HG02571 (cell line): ENCODE measurements around the gene DTX3.
A peak's percentile ranks its signal among the peaks of the same experiment; 100 is the strongest.
"Not testable (repeated sequence)": the region's sequence is repeated elsewhere in the genome, so short reads cannot be mapped to it uniquely, and the experiment has no call there.

Source experiments
- ATAC-seq: cut with Tn5 transposase; IDR thresholded peaks from one replicate; pipeline ENCODE4 v1.9.1; 2021; ENCODE audit warnings: mild to moderate bottlenecking, moderate library complexity; ENCODE audit not compliant: unreplicated experiment

DTX3 gene

DNA sequence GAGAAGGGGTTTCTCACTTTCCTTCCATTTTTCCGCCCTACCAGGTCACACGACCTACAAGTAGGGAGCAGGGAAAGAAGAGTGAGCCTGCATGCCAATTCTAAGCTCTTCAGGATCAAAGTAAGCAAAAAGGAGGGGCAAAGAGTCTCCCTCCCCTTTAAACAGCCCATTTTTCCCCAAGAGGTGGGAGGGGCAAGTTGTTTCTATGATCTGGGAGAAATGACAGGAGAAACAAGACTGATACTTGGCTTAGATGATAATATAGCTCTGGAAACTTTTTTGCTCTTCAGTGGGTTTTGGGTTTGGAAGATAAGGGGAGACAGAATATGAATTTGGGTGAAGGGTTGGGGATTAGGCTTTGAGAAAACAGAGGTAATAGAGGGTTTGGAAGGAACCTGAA, 1.8 kb downstream of the DTX3 start:
- ATAC-seq, result no peak

- ATAC-seq, result no peak
Observed at GRCh38 chr12:57606821-57607220, 2.2 kb downstream of the DTX3 start.

- ATAC-seq, result no peak
Observed at GRCh38 chr12:57607958-57608663, 3.5 kb downstream of the DTX3 start.

DNA sequence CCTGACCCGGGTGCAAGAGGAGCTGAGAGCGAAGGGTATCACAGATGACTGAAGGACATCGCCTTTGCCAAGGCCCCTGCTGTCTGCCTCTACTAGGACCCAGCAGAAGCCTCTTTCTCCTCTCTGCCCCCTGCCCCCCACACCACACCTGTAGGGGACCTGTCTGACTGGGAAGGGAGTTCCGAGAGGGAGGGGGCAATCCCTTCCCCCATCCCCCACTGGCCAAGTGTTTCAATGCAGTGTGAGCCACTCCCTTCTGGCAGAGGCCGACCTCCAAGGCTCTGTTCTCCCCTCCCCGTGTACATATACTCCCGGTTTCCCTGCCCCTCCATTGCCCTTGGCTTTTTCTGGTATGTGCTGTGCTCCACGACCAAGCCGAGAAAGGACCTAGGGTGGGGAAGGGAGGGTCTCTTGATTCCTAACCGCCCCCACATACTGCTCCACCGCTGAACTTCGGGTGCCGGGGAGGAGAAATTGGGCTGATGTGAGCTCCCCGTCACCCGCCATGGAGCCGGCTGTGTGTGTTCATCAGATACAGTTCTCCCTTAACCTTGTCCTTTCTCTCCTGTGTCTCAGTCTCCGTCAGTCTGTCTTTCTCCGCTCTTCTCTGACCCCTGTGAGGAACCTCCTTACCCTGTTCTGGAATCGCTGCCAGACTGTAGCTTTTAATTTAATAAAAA, 4.6 kb downstream of the DTX3 start:
- ATAC-seq, result no peak

DNA sequence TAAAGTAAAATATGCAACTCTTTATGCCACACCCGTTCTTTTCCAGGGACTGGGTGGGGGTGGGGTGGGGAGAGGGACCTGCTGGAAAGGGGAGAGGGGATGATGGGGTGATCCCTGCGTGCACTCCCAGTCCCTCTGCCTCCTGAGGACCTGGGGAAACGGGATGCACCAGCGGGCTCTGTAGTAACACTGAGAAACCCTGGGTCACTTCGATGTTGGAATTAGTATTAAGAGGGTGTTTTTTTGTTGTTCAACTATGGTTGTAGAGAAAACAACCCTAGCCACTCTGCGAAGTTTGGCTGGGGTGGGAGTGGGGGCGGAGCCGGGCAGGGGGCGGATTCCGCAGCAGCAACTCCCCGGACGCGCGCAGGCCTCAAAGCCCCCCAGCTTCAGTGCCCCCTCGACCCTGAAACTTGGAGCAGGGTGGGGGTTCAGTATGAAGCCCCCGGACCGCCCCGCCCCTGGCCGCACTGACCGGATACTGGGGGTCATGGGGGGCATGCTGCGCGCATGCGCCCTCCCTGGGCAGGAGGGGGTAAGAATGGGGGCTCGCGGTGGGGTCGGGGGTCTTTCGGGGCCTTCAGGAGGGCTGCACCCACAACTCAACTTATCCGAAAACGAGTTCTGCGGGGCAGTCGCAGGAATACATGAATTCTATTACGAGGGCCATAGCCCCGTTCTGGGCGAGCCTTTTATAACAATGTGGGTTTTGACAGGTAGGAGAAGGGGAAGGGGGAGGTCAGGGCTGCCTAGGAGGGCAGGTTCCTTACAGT, 5.3 kb downstream of the DTX3 start:
- no peak for ATAC-seq

- no peak for ATAC-seq
Observed at GRCh38 chr12:57610554-57611107, 6.0 kb downstream of the DTX3 start.

- ATAC-seq, result peak; percentile 44
Observed at GRCh38 chr12:57611108-57611826, 6.6 kb downstream of the DTX3 start, which contains the start of gene ARHGEF25. Gene ARHGEF25, plus strand, starts transcription at chr12:57611435. Its CDS starts 460 bp downstream, at chr12:57611895.

- no peak for ATAC-seq
Observed at GRCh38 chr12:57611827-57612710, 7.4 kb downstream of the DTX3 start.

DNA sequence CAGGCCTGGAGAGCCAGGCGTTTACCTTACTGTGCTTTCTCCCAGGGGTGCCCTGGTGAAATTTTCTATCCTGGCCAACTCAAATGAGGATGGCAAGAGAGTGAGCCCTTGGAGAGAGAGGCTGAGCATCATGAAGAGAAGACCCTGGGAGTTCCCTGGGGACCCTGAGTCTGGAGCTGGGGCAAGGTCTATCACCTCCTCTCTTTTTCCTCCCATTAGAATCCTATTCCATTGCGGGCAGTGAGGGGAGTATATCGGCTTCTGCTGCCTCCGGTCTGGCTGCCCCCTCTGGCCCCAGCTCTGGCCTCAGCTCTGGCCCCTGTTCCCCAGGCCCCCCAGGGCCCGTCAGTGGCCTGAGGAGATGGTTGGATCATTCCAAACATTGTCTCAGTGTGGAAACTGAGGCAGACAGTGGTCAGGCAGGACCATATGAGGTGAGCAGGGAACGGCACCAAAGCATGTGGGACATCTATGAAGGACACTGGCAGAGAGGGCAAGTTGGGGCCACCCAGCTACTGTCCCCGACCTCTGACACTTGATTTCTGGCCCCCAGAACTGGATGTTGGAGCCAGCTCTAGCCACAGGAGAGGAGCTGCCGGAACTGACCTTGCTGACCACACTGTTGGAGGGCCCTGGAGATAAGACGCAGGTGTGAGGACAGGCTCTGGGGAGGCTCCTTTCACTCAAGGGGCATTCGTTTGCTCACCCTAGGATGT, 8.2 kb downstream of the DTX3 start:
- no peak for ATAC-seq

DNA sequence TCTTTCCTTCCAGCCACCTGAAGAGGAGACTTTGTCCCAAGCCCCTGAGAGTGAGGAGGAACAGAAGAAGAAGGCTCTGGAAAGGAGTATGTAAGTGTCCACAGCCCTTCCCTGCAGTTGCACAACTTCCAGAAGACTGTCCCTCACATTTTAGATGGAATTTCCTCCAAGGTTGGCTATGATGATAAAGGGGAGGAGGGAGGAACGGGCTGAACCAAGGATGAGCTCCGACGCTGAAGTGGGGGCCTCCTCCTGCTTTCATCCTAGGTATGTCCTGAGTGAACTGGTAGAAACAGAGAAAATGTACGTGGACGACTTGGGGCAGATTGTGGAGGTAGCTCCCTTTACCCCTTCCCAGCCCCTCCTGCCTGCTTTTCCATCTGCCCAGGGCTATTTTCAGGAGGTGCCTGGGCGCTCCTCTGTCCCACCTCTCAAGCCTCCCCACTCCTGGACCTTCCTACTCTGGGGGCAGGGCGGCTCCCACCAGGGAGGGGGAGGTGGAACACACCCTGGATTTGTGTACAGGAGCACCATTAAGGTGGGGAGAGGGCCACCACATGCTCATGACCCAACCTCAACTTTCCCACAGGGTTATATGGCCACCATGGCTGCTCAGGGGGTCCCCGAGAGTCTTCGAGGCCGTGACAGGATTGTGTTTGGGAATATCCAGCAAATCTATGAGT, 8.9 kb downstream of the DTX3 start:
- ATAC-seq, result no peak

- peak; percentile 44 for ATAC-seq
Observed at GRCh38 chr12:57614178-57614947, 9.7 kb downstream of the DTX3 start.

GRCh38 chr12:57614948-57615500, 10.4 kb downstream of the DTX3 start:
- no peak for ATAC-seq

GRCh38 chr12:57615637-57616036, 11.0 kb downstream of the DTX3 start:
- no peak for ATAC-seq

GRCh38 chr12:57616383-57617101, 11.9 kb downstream of the DTX3 start:
- no peak for ATAC-seq

DNA sequence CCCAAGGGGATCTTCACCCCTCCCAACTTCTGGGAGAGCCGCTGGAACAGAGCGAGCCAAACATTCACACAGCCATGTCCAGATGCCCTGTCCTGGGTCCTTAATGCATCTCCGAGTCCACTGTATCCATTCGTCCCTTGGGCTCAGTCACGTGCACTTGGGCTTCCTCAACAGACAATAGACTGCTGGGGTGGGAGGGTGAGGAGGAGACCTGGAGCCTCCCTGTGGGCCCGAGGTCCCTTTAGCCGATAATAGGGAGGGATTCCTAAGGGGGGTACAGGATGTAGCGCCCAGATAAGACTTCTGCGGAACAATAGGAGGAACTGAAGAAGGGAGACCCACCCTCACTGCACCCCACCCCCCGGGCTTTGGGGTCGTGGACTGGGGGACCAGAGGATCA, 13.3 kb downstream of the DTX3 start:
- no peak for ATAC-seq

DNA sequence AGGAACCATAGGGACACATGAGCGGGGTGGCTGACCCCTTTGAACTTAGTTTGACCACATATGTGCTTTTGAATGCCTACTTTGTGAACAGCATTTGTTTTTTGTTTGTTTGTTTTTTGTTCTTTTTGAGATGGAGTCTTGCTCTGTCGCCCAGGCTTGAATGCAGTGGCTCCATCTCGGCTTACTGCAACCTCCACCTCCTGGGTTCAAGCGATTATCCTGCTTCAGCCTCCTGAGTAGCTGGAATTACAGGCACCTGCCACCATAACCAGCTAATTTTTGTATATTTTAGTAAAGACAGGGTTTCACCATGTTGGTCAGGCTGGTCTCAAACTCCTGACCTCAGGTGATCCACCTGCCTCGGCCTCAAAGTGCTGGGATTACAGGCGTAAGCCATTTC, 13.8 kb downstream of the DTX3 start:
- ATAC-seq, result not testable (repeated sequence)

DNA sequence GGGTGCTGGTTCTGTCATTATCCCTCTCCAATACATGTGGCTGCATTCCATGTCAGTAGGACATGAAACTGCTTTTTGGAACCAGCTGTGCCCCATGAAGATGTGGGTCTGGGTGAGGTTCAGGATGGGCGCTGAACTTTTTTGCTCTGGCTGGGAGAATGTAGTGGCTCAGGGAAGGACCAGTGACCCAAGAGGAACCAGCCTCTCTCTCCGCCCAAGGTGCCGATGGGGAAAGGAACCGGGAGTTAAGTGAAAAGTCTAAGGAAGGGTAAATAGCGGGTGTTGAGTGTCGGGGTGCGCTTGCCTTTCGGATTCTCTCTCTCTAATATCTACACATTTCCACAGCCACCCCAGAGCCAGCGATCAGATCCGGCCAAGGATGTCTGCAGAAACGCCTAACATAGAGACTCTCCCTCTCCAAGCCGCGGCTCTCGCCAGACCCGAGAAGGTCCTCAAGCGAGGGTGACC, 14.4 kb downstream of the DTX3 start:
- no peak for ATAC-seq
